ENCODE data around the gene GRB7.

GRB7 gene

DNA sequence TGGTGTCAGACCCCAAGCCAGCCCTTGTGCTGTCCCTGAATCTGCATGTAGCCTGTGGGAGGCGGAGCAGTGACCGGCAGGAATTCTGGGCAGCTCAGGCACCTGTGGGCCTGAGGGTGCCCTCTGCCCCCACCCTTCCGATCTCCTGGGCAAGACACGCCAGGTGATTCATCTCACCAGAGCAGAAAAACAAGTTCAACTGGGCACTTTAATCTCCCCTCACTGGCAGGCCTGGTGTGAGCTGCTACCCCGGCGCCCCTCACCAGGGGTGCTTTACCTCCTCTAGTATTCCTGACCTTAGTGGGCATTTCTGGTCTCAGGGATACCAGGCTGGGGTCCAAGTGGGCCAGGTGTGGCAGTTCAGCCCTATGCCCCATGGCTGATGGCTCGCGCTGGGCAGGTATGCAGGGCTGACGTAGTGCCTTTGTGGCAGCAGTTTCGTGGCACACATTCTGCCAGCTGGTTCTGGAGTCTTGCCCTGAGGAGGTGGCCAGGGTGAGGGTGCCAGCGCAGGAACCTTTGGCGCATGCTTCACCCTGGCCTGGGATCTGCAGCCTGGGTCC is 31.9 kb upstream of the GRB7 start:
- no CpG with 5 or more reads among the region's 12 CpGs for WGBS (ENCODE audit: extremely low coverage, insufficient coverage, low lambda C conversion rate)
- Histone ChIP-seq H2BK5ac (ENCODE audit: low read length) (no peak overlapping the region), H4K5ac (ENCODE audit: low read length) (no peak overlapping the region), H3K9ac (ENCODE audit: low read length) (no peak overlapping the region), H2AK5ac (ENCODE audit: low read length) (no peak overlapping the region), H3K27ac (ENCODE audit: low read depth, low read length) (no peak overlapping the region), H3K56ac (ENCODE audit: low read length) (no peak overlapping the region), H3K79me2 (ENCODE audit: control insufficient read depth, insufficient read depth, low read length) (peaks cover 48% of the 10 kb centered on the region), H4K8ac (ENCODE audit: low read depth, low read length) (no peak overlapping the region), H3K36me3 (ENCODE audit: control insufficient read depth, insufficient read depth, low read length) (peaks cover 10% of the 10 kb centered on the region), H3K4me1 (ENCODE audit: control insufficient read depth, low read depth, low read length) (peaks cover 12% of the 10 kb centered on the region), H3K18ac (ENCODE audit: low read length) (no peak overlapping the region), H3K4me3 (ENCODE audit: low read length) (no peak overlapping the region), H3K23ac (ENCODE audit: low read length) (no peak overlapping the region), H2BK15ac (replicated peaks; ENCODE audit: low read depth) (no peak overlapping the region), H3K27me3 (ENCODE audit: insufficient read depth, low read length, poor library complexity) (no peaks in the 10 kb centered on the region), H2BK120ac (ENCODE audit: low read depth, low read length) (no peak overlapping the region), H3K4me2 (ENCODE audit: low read length) (no peak overlapping the region), H3K79me1 (ENCODE audit: low read length) (peaks cover 12% of the 10 kb centered on the region), H3K4ac (ENCODE audit: low read depth, low read length) (no peak overlapping the region)
- DNase-seq = no peak

DNA sequence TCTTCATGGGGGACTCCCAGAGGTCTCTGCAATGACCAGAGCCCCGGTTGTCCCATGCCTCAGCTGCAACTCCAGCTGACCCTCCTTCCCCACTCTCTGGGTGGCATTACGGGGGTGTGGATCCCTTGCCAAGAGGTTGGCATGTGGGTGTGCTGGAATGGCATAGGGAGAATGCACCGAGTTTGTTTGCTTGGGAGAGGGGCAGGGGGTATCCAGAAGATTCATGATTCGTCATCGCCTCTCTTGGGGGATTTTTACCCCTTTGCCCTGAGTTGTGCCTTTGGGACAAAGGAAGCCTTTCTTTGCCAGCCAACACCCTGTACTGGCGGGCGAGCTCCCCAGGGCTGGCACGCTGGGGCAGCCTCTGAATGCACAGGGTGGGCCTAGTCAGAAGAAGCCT is 31.4 kb upstream of the GRB7 start:
- no peak overlapping the region for H4K8ac ChIP-seq (ENCODE audit: low read depth, low read length)
- no peak overlapping the region for H3K9ac ChIP-seq (ENCODE audit: low read length)
- H4K5ac ChIP-seq (ENCODE audit: low read length) = no peak overlapping the region
- no peak overlapping the region for H3K56ac ChIP-seq (ENCODE audit: low read length)
- no CpG with 5 or more reads among the region's 8 CpGs for WGBS (ENCODE audit: extremely low coverage, insufficient coverage, low lambda C conversion rate)
- no peak overlapping the region for H2BK120ac ChIP-seq (ENCODE audit: low read depth, low read length)
- no peak overlapping the region for H3K4me3 ChIP-seq (ENCODE audit: low read length)
- H2BK5ac ChIP-seq (ENCODE audit: low read length) = no peak overlapping the region
- H3K36me3 ChIP-seq (ENCODE audit: control insufficient read depth, insufficient read depth, low read length) = peaks cover 10% of the 10 kb centered on the region
- DNase-seq = no peak
- H3K79me1 ChIP-seq (ENCODE audit: low read length) = peaks cover 10% of the 10 kb centered on the region
- no peaks in the 10 kb centered on the region for H3K27me3 ChIP-seq (ENCODE audit: insufficient read depth, low read length, poor library complexity)
- no peak overlapping the region for H3K27ac ChIP-seq (ENCODE audit: low read depth, low read length)
- no peak overlapping the region for H3K4me2 ChIP-seq (ENCODE audit: low read length)
- H3K79me2 ChIP-seq (ENCODE audit: control insufficient read depth, insufficient read depth, low read length) = peaks cover 43% of the 10 kb centered on the region
- H2AK5ac ChIP-seq (ENCODE audit: low read length) = no peak overlapping the region
- H3K4me1 ChIP-seq (ENCODE audit: control insufficient read depth, low read depth, low read length) = peaks cover 8% of the 10 kb centered on the region
- H2BK15ac ChIP-seq (replicated peaks; ENCODE audit: low read depth) = no peak overlapping the region
- H3K18ac ChIP-seq (ENCODE audit: low read length) = no peak overlapping the region
- H3K4ac ChIP-seq (ENCODE audit: low read depth, low read length) = no peak overlapping the region
- no peak overlapping the region for H3K23ac ChIP-seq (ENCODE audit: low read length)

DNA sequence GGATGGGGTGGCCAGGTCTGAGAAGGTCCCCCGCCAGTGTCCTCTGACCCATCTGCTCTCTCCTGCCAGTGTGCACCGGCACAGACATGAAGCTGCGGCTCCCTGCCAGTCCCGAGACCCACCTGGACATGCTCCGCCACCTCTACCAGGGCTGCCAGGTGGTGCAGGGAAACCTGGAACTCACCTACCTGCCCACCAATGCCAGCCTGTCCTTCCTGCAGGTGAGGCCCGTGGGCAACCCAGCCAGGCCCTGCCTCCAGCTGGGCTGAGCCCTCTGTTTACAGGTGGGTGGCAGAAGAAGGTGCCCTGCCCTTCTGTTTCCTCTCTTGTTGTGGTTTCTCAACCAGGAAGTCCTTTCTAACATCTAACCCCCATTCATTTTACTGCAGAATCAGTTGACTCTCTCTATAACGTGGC is 30.8 kb upstream of the GRB7 start:
- Histone ChIP-seq H3K4me2 (ENCODE audit: low read length) (no peak overlapping the region), H2BK15ac (replicated peaks; ENCODE audit: low read depth) (no peak overlapping the region), H2BK120ac (ENCODE audit: low read depth, low read length) (no peak overlapping the region), H3K79me1 (ENCODE audit: low read length) (peaks cover 9% of the 10 kb centered on the region), H3K4ac (ENCODE audit: low read depth, low read length) (no peak overlapping the region), H4K5ac (ENCODE audit: low read length) (no peak overlapping the region), H3K9ac (ENCODE audit: low read length) (no peak overlapping the region), H3K4me3 (ENCODE audit: low read length) (no peak overlapping the region), H4K8ac (ENCODE audit: low read depth, low read length) (no peak overlapping the region), H2BK5ac (ENCODE audit: low read length) (no peak overlapping the region), H2AK5ac (ENCODE audit: low read length) (no peak overlapping the region), H3K27me3 (ENCODE audit: insufficient read depth, low read length, poor library complexity) (no peaks in the 10 kb centered on the region), H3K4me1 (ENCODE audit: control insufficient read depth, low read depth, low read length) (peaks cover 8% of the 10 kb centered on the region), H3K27ac (ENCODE audit: low read depth, low read length) (no peak overlapping the region), H3K18ac (ENCODE audit: low read length) (no peak overlapping the region), H3K36me3 (ENCODE audit: control insufficient read depth, insufficient read depth, low read length) (peaks cover 11% of the 10 kb centered on the region), H3K56ac (ENCODE audit: low read length) (no peak overlapping the region), H3K79me2 (ENCODE audit: control insufficient read depth, insufficient read depth, low read length) (peaks cover 38% of the 10 kb centered on the region), H3K23ac (ENCODE audit: low read length) (no peak overlapping the region)
- DNase-seq = no peak
- no CpG with 5 or more reads among the region's 7 CpGs for WGBS (ENCODE audit: extremely low coverage, insufficient coverage, low lambda C conversion rate)

DNA sequence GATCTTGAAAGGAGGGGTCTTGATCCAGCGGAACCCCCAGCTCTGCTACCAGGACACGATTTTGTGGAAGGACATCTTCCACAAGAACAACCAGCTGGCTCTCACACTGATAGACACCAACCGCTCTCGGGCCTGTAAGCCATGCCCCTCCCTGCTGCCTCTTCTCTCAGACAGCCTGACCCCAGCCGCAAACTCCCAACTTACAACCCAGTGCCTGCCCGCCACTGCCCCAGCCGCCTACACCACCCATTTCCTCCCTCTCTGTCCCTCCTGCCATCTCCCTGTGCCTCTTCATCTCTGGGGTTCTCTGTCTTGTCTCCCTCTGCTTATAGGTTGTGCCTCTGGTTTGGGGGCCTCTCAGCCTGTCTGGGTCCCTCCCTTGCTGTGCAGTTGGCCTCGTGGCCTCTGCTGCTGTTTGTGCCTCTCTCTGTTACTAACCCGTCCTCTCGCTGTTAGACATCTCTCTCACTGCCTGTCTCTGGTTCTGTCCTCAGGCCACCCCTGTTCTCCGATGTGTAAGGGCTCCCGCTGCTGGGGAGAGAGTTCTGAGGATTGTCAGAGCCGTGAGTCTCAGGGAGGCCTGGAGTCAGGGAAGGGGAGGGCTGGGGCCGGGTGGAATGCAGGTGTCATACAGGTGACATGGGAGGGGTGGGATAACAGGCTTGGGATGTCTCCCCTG is 28.3 kb upstream of the GRB7 start:
- Histone ChIP-seq H3K56ac (ENCODE audit: low read length) (no peak overlapping the region), H3K36me3 (ENCODE audit: control insufficient read depth, insufficient read depth, low read length) (peaks cover 14% of the 10 kb centered on the region), H3K27ac (ENCODE audit: low read depth, low read length) (no peak overlapping the region), H4K5ac (ENCODE audit: low read length) (no peak overlapping the region), H3K9ac (ENCODE audit: low read length) (no peak overlapping the region), H3K4me2 (ENCODE audit: low read length) (no peak overlapping the region), H2BK120ac (ENCODE audit: low read depth, low read length) (no peak overlapping the region), H2AK5ac (ENCODE audit: low read length) (no peak overlapping the region), H3K4ac (ENCODE audit: low read depth, low read length) (no peak overlapping the region), H3K79me2 (ENCODE audit: control insufficient read depth, insufficient read depth, low read length) (peaks cover 16% of the 10 kb centered on the region), H3K18ac (ENCODE audit: low read length) (no peak overlapping the region), H3K27me3 (ENCODE audit: insufficient read depth, low read length, poor library complexity) (no peaks in the 10 kb centered on the region), H2BK5ac (ENCODE audit: low read length) (no peak overlapping the region), H2BK15ac (replicated peaks; ENCODE audit: low read depth) (no peak overlapping the region), H3K4me1 (ENCODE audit: control insufficient read depth, low read depth, low read length) (peaks cover 7% of the 10 kb centered on the region), H3K23ac (ENCODE audit: low read length) (no peak overlapping the region), H4K8ac (ENCODE audit: low read depth, low read length) (no peak overlapping the region), H3K79me1 (ENCODE audit: low read length) (peaks cover 7% of the 10 kb centered on the region), H3K4me3 (ENCODE audit: low read length) (no peak overlapping the region)
- no peak for DNase-seq
- WGBS (ENCODE audit: extremely low coverage, insufficient coverage, low lambda C conversion rate) = no CpG with 5 or more reads among the region's 14 CpGs

DNA sequence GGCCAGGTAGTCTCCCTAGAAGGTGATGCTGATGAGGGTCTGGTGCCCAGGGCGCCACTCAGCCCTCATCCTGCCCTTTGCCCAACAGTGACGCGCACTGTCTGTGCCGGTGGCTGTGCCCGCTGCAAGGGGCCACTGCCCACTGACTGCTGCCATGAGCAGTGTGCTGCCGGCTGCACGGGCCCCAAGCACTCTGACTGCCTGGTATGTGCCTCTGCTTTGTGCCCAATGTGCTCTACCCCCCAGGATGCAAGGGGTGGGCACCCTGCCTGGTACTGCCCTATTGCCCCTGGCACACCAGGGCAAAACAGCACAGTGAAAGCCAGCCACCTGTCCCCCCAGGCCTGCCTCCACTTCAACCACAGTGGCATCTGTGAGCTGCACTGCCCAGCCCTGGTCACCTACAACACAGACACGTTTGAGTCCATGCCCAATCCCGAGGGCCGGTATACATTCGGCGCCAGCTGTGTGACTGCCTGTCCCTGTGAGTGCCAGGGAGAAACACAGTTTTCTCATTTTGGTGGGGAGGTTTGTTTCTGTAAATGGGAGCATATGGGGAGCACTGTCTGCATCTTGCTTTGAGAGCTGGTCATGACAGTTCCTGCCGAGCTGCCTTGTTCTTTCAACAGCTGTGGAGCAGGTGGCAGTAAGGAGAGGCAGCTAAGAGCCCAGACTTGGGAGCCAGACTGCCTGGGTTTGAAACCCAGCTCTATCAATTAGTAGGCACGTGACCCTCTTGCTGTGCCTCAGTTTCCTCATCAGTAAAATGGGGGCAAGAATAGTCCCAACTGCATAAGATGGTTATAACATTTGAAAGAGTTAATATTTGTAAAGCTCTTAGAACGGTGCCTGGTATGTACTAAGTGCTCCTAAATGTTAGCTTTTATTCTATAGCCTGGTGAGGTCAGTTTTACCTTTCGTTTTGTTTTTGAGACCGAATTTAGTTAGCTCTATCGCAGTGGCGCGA is 27.5 kb upstream of the GRB7 start:
- Histone ChIP-seq H3K36me3 (ENCODE audit: control insufficient read depth, insufficient read depth, low read length) (peaks cover 14% of the 10 kb centered on the region), H3K18ac (ENCODE audit: low read length) (no peak overlapping the region), H2BK120ac (ENCODE audit: low read depth, low read length) (no peak overlapping the region), H3K56ac (ENCODE audit: low read length) (no peak overlapping the region), H3K27me3 (ENCODE audit: insufficient read depth, low read length, poor library complexity) (no peaks in the 10 kb centered on the region), H3K27ac (ENCODE audit: low read depth, low read length) (no peak overlapping the region), H3K4ac (ENCODE audit: low read depth, low read length) (no peak overlapping the region), H2BK5ac (ENCODE audit: low read length) (no peak overlapping the region), H4K8ac (ENCODE audit: low read depth, low read length) (no peak overlapping the region), H3K9ac (ENCODE audit: low read length) (no peak overlapping the region), H3K4me3 (ENCODE audit: low read length) (no peak overlapping the region), H4K5ac (ENCODE audit: low read length) (no peak overlapping the region), H3K79me1 (ENCODE audit: low read length) (peaks cover 4% of the 10 kb centered on the region), H3K79me2 (ENCODE audit: control insufficient read depth, insufficient read depth, low read length) (peaks cover 9% of the 10 kb centered on the region), H3K4me1 (ENCODE audit: control insufficient read depth, low read depth, low read length) (peaks cover under 1% of the 10 kb centered on the region), H3K23ac (ENCODE audit: low read length) (no peak overlapping the region), H3K4me2 (ENCODE audit: low read length) (no peak overlapping the region), H2BK15ac (replicated peaks; ENCODE audit: low read depth) (no peak overlapping the region), H2AK5ac (ENCODE audit: low read length) (no peak overlapping the region)
- no CpG with 5 or more reads among the region's 20 CpGs for WGBS (ENCODE audit: extremely low coverage, insufficient coverage, low lambda C conversion rate)
- DNase-seq = no peak

Data from mesendoderm (in vitro differentiated cells).